ENCODE measurements around the gene TOPAZ1. TPM values are rescaled to one million over a fixed set of nuclear protein-coding genes. Genes with fewer than 3 reads are reported as not detected.

The TOPAZ1 gene
- polyA plus RNA-seq, 1 donor from 2014 or later: not detected

GRCh38 chr3:44309500-44309899, 67.8 kb downstream of the TOPAZ1 start:
- no peak overlapping the region for H2AFZ ChIP-seq (ENCODE audit: low read depth, low read length)

GRCh38 chr3:44318891-44319311, 77.2 kb downstream of the TOPAZ1 start:
- Histone ChIP-seq H3K9ac (ENCODE audit: low read length) (no peak overlapping the region), H3K79me2 (replicated peaks; ENCODE audit: insufficient read depth, low read length) (no peaks in the 10 kb centered on the region), H4K20me1 (ENCODE audit: insufficient read depth) (no peaks in the 10 kb centered on the region), H3F3A (ENCODE audit: insufficient read depth, low read length, poor library complexity, severe bottlenecking) (no peaks in the 10 kb centered on the region), H3K4me2 (ENCODE audit: low read length) (no peak overlapping the region), H3K27ac (ENCODE audit: low read length) (no peak overlapping the region), H3K4me3 (ENCODE audit: low read length) (no peak overlapping the region), H3K9me2 (ENCODE audit: insufficient read depth, low read length) (no peaks in the 10 kb centered on the region), H3K9me3 (ENCODE audit: low read length) (no peaks in the 10 kb centered on the region), H3K36me3 (ENCODE audit: insufficient read depth, low read length) (no peaks in the 10 kb centered on the region), H3K27me3 (ENCODE audit: insufficient read depth, low read depth, low read length) (no peaks in the 10 kb centered on the region), H2AFZ (ENCODE audit: low read depth, low read length) (no peak overlapping the region)
- no peak for TF ChIP-seq TAF1 (IDR thresholded peaks at IDR 0.05; ENCODE audit: low read depth)
- TF ChIP-seq MXI1 (conservative IDR thresholded peaks at IDR 0.05; ENCODE audit: poor library complexity, severe bottlenecking): no peak
- TF ChIP-seq RAD21 (conservative IDR thresholded peaks at IDR 0.05): no peak
- TF ChIP-seq POLR2AphosphoS5 (IDR thresholded peaks at IDR 0.05): no peak
- no peak for TF ChIP-seq EZH2 (IDR thresholded peaks at IDR 0.05; ENCODE audit: borderline replicate concordance, insufficient read depth, low read length, poor library complexity, severe bottlenecking)
- TF ChIP-seq SMC3 (conservative IDR thresholded peaks at IDR 0.05; ENCODE audit: poor library complexity): no peak
- TF ChIP-seq CTCF (IDR thresholded peaks at IDR 0.05; ENCODE audit: poor library complexity, severe bottlenecking): no peak
- TF ChIP-seq REST (IDR thresholded peaks at IDR 0.05; ENCODE audit: borderline replicate concordance): no peak
- TF ChIP-seq EP300 (conservative IDR thresholded peaks at IDR 0.05; ENCODE audit: poor library complexity, severe bottlenecking): no peak

More at GRCh38 chr3:44309500-44309899, 67.8 kb downstream of the TOPAZ1 start:
- Histone ChIP-seq H3K4me3 (ENCODE audit: low read length) (no peak overlapping the region), H3K4me2 (ENCODE audit: low read length) (no peak overlapping the region), H3K79me2 (replicated peaks; ENCODE audit: insufficient read depth, low read length) (no peaks in the 10 kb centered on the region), H3F3A (ENCODE audit: insufficient read depth, low read length, poor library complexity, severe bottlenecking) (no peaks in the 10 kb centered on the region), H3K36me3 (ENCODE audit: insufficient read depth, low read length) (no peaks in the 10 kb centered on the region), H3K27me3 (ENCODE audit: insufficient read depth, low read depth, low read length) (no peaks in the 10 kb centered on the region), H3K9me2 (ENCODE audit: insufficient read depth, low read length) (no peaks in the 10 kb centered on the region), H3K27ac (ENCODE audit: low read length) (no peak overlapping the region), H3K9me3 (ENCODE audit: low read length) (no peaks in the 10 kb centered on the region), H3K9ac (ENCODE audit: low read length) (no peak overlapping the region), H4K20me1 (ENCODE audit: insufficient read depth) (no peaks in the 10 kb centered on the region)
- TF ChIP-seq RAD21 (conservative IDR thresholded peaks at IDR 0.05) (no peak), SMC3 (conservative IDR thresholded peaks at IDR 0.05; ENCODE audit: poor library complexity) (no peak), EP300 (conservative IDR thresholded peaks at IDR 0.05; ENCODE audit: poor library complexity, severe bottlenecking) (no peak), CTCF (IDR thresholded peaks at IDR 0.05; ENCODE audit: poor library complexity, severe bottlenecking) (no peak), MXI1 (conservative IDR thresholded peaks at IDR 0.05; ENCODE audit: poor library complexity, severe bottlenecking) (no peak), POLR2AphosphoS5 (IDR thresholded peaks at IDR 0.05) (no peak)
